ENCODE results near the gene RNF214. TPM values are rescaled to one million over a fixed set of nuclear protein-coding genes. Genes with fewer than 3 reads are reported as not detected.

Gene RNF214
- total RNA-seq, 1 experiment from 2014 or later, result 7.4 TPM

GRCh38 chr11:117220568-117220967 lies 11.9 kb upstream of the RNF214 start:
- Histone ChIP-seq H3K4me3 (ENCODE audit: low read length) (no peak overlapping the region), H3K27me3 (ENCODE audit: low read length) (no peaks in the 10 kb centered on the region), H3F3A (ENCODE audit: low read length, unreplicated experiment) (peaks cover 6% of the 10 kb centered on the region), H4K20me1 (ENCODE audit: low read length) (no peaks in the 10 kb centered on the region), H3K9me2 (replicated peaks; ENCODE audit: low read length) (no peaks in the 10 kb centered on the region), H3K4me2 (ENCODE audit: low read length) (no peak overlapping the region), H3K36me3 (ENCODE audit: low read depth, low read length) (peaks cover 48% of the 10 kb centered on the region; the same call in 1 of the 2 replicates), H2AFZ (ENCODE audit: low read length) (no peak overlapping the region), H3K9me3 (ENCODE audit: low read length) (no peaks in the 10 kb centered on the region), H3K4me1 (ENCODE audit: insufficient read depth, low read length) (peaks cover 14% of the 10 kb centered on the region), H3K27ac (ENCODE audit: low read length) (no peak overlapping the region), H3K9ac (ENCODE audit: low read length) (no peak overlapping the region), H3K79me2 (ENCODE audit: low read length) (no peaks in the 10 kb centered on the region)
- DNase-seq (no peak), ATAC-seq (no peak)
- POLR2A ChIA-PET (ENCODE audit: unreplicated experiment), result no interaction called here
- intact Hi-C loops (cut with micrococcal nuclease), result no loop called here
- CTCF ChIA-PET, result no interaction called here
- TF ChIP-seq EZH2 (IDR thresholded peaks at IDR 0.05; ENCODE audit: low read length, unreplicated experiment) (no peak), EZH2phosphoT487 (IDR thresholded peaks at IDR 0.05; ENCODE audit: borderline replicate concordance, low read length) (no peak), CTCF (conservative IDR thresholded peaks at IDR 0.05; ENCODE audit: low read depth, low read length) (no peak)
- BruUV-seq (replicated peaks), result no TSS peak

GRCh38 chr11:117220999-117221774 lies 11.3 kb upstream of the RNF214 start:
- ATAC-seq, result no peak
- TF ChIP-seq CTCF (conservative IDR thresholded peaks at IDR 0.05; ENCODE audit: low read depth, low read length), result no peak
- TF ChIP-seq EZH2phosphoT487 (IDR thresholded peaks at IDR 0.05; ENCODE audit: borderline replicate concordance, low read length), result no peak
- TF ChIP-seq EZH2 (IDR thresholded peaks at IDR 0.05; ENCODE audit: low read length, unreplicated experiment), result no peak
- H3K9me3 ChIP-seq (ENCODE audit: low read length), result no peaks in the 10 kb centered on the region
- peaks cover 47% of the 10 kb centered on the region; the same call in 1 of the 2 replicates for H3K36me3 ChIP-seq (ENCODE audit: low read depth, low read length)
- no peak overlapping the region for H3K4me3 ChIP-seq (ENCODE audit: low read length)
- H3K9ac ChIP-seq (ENCODE audit: low read length), result no peak overlapping the region
- H3K9me2 ChIP-seq (replicated peaks; ENCODE audit: low read length), result no peaks in the 10 kb centered on the region
- H3K4me1 ChIP-seq (ENCODE audit: insufficient read depth, low read length), result peaks cover 14% of the 10 kb centered on the region
- H3K79me2 ChIP-seq (ENCODE audit: low read length), result no peaks in the 10 kb centered on the region
- no peaks in the 10 kb centered on the region for H4K20me1 ChIP-seq (ENCODE audit: low read length)
- BruUV-seq (replicated peaks), result no TSS peak
- peak overlapping the region; percentile 45 for H3K4me2 ChIP-seq (ENCODE audit: low read length)
- POLR2A ChIA-PET (ENCODE audit: unreplicated experiment), result no interaction called here
- H3K27ac ChIP-seq (ENCODE audit: low read length), result peak overlapping the region; percentile 25
- no peak for DNase-seq
- intact Hi-C loops (cut with micrococcal nuclease), result no loop called here
- CTCF ChIA-PET, result interaction anchor here (1.1 kb wide), 1 partner anchor 385 kb away, joined by 4 read pairs; no protein-coding TSS in a partner anchor
- H2AFZ ChIP-seq (ENCODE audit: low read length), result no peak overlapping the region
- H3K27me3 ChIP-seq (ENCODE audit: low read length), result no peaks in the 10 kb centered on the region
- peaks cover 6% of the 10 kb centered on the region for H3F3A ChIP-seq (ENCODE audit: low read length, unreplicated experiment)

Measured in PC-3 (cell line).